Dorsolateral prefrontal cortex (tissue), 118 donors: Measurements from ENCODE around the gene TIMP1. TPM values are rescaled to one million over a fixed set of nuclear protein-coding genes. Genes with fewer than 3 reads are reported as not detected.

Experiments
- microRNA-seq, 43 experiments: library from miRNA; unstranded; fragments of <30 nt; microRNA quantifications; one replicate each; pipeline ENCODE4 v1.2.0, GENCODE V29; 2022
- total RNA-seq, 120 experiments: library from RNA; stranded (reverse); gene quantifications; one replicate each; pipeline versions ENCODE4 v1.2.3 to v1.2.4, GENCODE V29; 2022

TIMP1 gene
- total RNA-seq, 120 experiments from 2014 or later: 10.4 to 247 (median 28.1) TPM

Small RNA genes lying within 50 kb of the gene (microRNA-seq; reads per million reads assigned to microRNA genes)
- gene MIR4769: 0 to 1.0 (median 0) reads per million in 43 experiments

Other genes with a start within 250 kb of the TIMP1 start
- gene ZNF157, start 211.9 kb upstream of the TIMP1 start, total RNA-seq: 1 to 10 TPM; 1.3 to 4.3 (median 2.6) TPM
- 10 to 100 TPM in 117 of 120 experiments, 1 to 10 TPM in 3; 9.2 to 19.2 (median 13.6) TPM for gene ZNF41, start 99.2 kb upstream of the TIMP1 start, total RNA-seq
- gene ARAF, start 21.2 kb upstream of the TIMP1 start, total RNA-seq: 10 to 100 TPM; 19.3 to 46.5 (median 30.2) TPM
- 100 to 1,000 TPM; 127 to 711 (median 406) TPM for gene SYN1, start 37.4 kb downstream of the TIMP1 start, total RNA-seq
- gene CFP, start 47.5 kb downstream of the TIMP1 start, total RNA-seq: 10 to 100 TPM in 1 of 120 experiments, 1 to 10 TPM in 118, under 1 TPM in 1; 0.97 to 10.4 (median 3.0) TPM
- 100 to 1,000 TPM in 50 of 120 experiments, 10 to 100 TPM in 70; 25.1 to 179 (median 92.3) TPM for gene ELK1, start 68.1 kb downstream of the TIMP1 start, total RNA-seq
- gene UXT, start 76.7 kb downstream of the TIMP1 start, total RNA-seq: 10 to 100 TPM; 25.2 to 57.7 (median 42.1) TPM